GM23338 (cell line): ENCODE results near the gene ZNF518A. TPM values are rescaled to one million over a fixed set of nuclear protein-coding genes. Genes with fewer than 3 reads are reported as not detected.

Experiments used
- ATAC-seq: fragments of 200-7000 bp; cut with Tn5 transposase; 3 replicates; pipeline ENCODE4 v1.9.1; 2020
- DNase-seq: peaks from one replicate; pipeline ENCODE4 v3.0.0-alpha.2; 2015; ENCODE audit warnings: low spot score
- H2AFZ ChIP-seq: fragments of 200-600 bp; sonication (generic); 2 replicates; pipeline ENCODE4 v1.8.0; 2016; ENCODE audit warnings: antibody characterized with exemption, mild to moderate bottlenecking, moderate library complexity
- H3F3A ChIP-seq: fragments of 200-600 bp; sonication (generic); replicated peaks from 2 replicates; pipeline ENCODE4 v1.8.0; 2017; ENCODE audit warnings: antibody characterized with exemption, mixed run types, low read depth
- H3K27ac ChIP-seq: fragments of 200-600 bp; sonication (generic); 2 replicates; pipeline ENCODE4 v1.6.1; 2016; ENCODE audit warnings: low read depth
- H3K27me3 ChIP-seq: fragments of 200-600 bp; sonication (generic); 2 replicates; pipeline ENCODE4 v1.8.0; 2016; ENCODE audit warnings: mild to moderate bottlenecking, mixed run types, moderate library complexity; ENCODE audit not compliant: insufficient read depth
- H3K36me3 ChIP-seq: fragments of 200-600 bp; sonication (generic); 2 replicates; pipeline ENCODE4 v1.8.0; 2016; ENCODE audit warnings: mild to moderate bottlenecking; ENCODE audit not compliant: insufficient read depth
- H3K4me1 ChIP-seq: fragments of 200-600 bp; sonication (generic); 2 replicates; pipeline ENCODE4 v1.8.0; 2016; ENCODE audit warnings: mild to moderate bottlenecking, moderate library complexity; ENCODE audit not compliant: insufficient read depth
- H3K4me2 ChIP-seq: fragments of 200-600 bp; sonication (generic); 2 replicates; pipeline ENCODE4 v1.7.1; 2017; ENCODE audit warnings: mixed run types
- H3K4me3 ChIP-seq: fragments of 200-600 bp; sonication (generic); 2 replicates; pipeline ENCODE4 v1.6.1; 2016; ENCODE audit warnings: mixed run types
- H3K79me2 ChIP-seq: fragments of 200-600 bp; sonication (generic); replicated peaks from 2 replicates; pipeline ENCODE4 v1.8.0; 2017; ENCODE audit warnings: mild to moderate bottlenecking; ENCODE audit not compliant: insufficient read depth
- H3K9me2 ChIP-seq: fragments of 200-600 bp; sonication (generic); 2 replicates; pipeline ENCODE4 v1.8.0; 2017; ENCODE audit not compliant: insufficient read depth
- H4K20me1 ChIP-seq: fragments of 200-600 bp; sonication (generic); replicated peaks from 2 replicates; pipeline ENCODE4 v1.8.0; 2017; ENCODE audit warnings: mild to moderate bottlenecking; ENCODE audit not compliant: insufficient read depth
- H3K27ac Mint-ChIP-seq: 2 replicates; pipeline ENCODE4 v1.8.0; 2020; ENCODE audit warnings: inconsistent platforms, mild to moderate bottlenecking, moderate library complexity, mixed read lengths
- H3K27me3 Mint-ChIP-seq: 3 replicates; pipeline ENCODE4 v1.8.0; 2022; ENCODE audit warnings: low read depth, mild to moderate bottlenecking, moderate library complexity, mixed read lengths, inconsistent platforms; ENCODE audit not compliant: insufficient read depth, poor library complexity
- H3K36me3 Mint-ChIP-seq: 3 replicates; pipeline ENCODE4 v1.8.0; 2021; ENCODE audit warnings: low read depth, mild to moderate bottlenecking, inconsistent platforms, moderate library complexity, mixed read lengths
- H3K4me1 Mint-ChIP-seq: 3 replicates; pipeline ENCODE4 v1.8.0; 2020; ENCODE audit warnings: mild to moderate bottlenecking, inconsistent platforms, mixed read lengths
- H3K4me3 Mint-ChIP-seq: 3 replicates; pipeline ENCODE4 v1.8.0; 2021; ENCODE audit warnings: moderate library complexity, mild to moderate bottlenecking, inconsistent platforms, mixed read lengths
- H3K9me3 Mint-ChIP-seq: 3 replicates; pipeline ENCODE4 v1.8.0; 2020; ENCODE audit warnings: moderate library complexity, mild to moderate bottlenecking, inconsistent platforms, mixed read lengths
- CREB1 ChIP-seq: fragments of 250-450 bp; sonication (Bioruptor Pico); IDR thresholded peaks from 2 replicates; pipeline ENCODE4 v1.5.0; 2020; ENCODE audit warnings: low read depth, mild to moderate bottlenecking, moderate library complexity
- EZH2 ChIP-seq: fragments of 200-600 bp; sonication (generic); IDR thresholded peaks from one replicate; pipeline ENCODE4 v1.8.0; 2017; ENCODE audit warnings: antibody characterized with exemption, mild to moderate bottlenecking, low read depth; ENCODE audit not compliant: unreplicated experiment
- NANOG ChIP-seq: IDR thresholded peaks from 2 replicates; pipeline ENCODE4 v1.6.1; 2016; ENCODE audit warnings: antibody characterized with exemption, borderline replicate concordance
- POLR2AphosphoS5 ChIP-seq: IDR thresholded peaks from 2 replicates; pipeline ENCODE4 v1.6.1; 2016; ENCODE audit warnings: antibody characterized with exemption, low read depth
- ZNF462 ChIP-seq: fragments of 250-450 bp; sonication (Bioruptor Pico); IDR thresholded peaks from 2 replicates; pipeline ENCODE4 v1.5.0; 2020; ENCODE audit warnings: mild to moderate bottlenecking, moderate library complexity
- polyA plus RNA-seq: library from polyadenylated mRNA; unstranded; fragments of >200 nt; fragmentation: Nextera tagmentation; extraction: Ambion mirVana; gene quantifications from 2 replicates; pipeline ENCODE4 v1.2.1, GENCODE V29; 2016
- total RNA-seq: library from RNA; depleted of rRNA; stranded (reverse); fragments of >200 nt; shearing (Covaris generic); gene quantifications from 2 replicates; pipeline ENCODE4 v1.2.3, GENCODE V29; 2014
- TF ChIP-seq, protein P1 (sequence below): IDR thresholded peaks from one replicate; pipeline ENCODE4 v1.6.1; 2018; ENCODE audit warnings: antibody characterized with exemption; ENCODE audit not compliant: unreplicated experiment

ZNF518A gene
- total and polyA plus RNA-seq, 2 experiments from 2014 or later: 44.6 to 52.1 TPM

GRCh38 chr10:96125142-96125515 lies 5.0 kb upstream of the ZNF518A start (continued):
- TF ChIP-seq ZNF462 (CRISPR knock-in tag) (no peak), POLR2AphosphoS5 (no peak)
- TF ChIP-seq, protein P1, sequence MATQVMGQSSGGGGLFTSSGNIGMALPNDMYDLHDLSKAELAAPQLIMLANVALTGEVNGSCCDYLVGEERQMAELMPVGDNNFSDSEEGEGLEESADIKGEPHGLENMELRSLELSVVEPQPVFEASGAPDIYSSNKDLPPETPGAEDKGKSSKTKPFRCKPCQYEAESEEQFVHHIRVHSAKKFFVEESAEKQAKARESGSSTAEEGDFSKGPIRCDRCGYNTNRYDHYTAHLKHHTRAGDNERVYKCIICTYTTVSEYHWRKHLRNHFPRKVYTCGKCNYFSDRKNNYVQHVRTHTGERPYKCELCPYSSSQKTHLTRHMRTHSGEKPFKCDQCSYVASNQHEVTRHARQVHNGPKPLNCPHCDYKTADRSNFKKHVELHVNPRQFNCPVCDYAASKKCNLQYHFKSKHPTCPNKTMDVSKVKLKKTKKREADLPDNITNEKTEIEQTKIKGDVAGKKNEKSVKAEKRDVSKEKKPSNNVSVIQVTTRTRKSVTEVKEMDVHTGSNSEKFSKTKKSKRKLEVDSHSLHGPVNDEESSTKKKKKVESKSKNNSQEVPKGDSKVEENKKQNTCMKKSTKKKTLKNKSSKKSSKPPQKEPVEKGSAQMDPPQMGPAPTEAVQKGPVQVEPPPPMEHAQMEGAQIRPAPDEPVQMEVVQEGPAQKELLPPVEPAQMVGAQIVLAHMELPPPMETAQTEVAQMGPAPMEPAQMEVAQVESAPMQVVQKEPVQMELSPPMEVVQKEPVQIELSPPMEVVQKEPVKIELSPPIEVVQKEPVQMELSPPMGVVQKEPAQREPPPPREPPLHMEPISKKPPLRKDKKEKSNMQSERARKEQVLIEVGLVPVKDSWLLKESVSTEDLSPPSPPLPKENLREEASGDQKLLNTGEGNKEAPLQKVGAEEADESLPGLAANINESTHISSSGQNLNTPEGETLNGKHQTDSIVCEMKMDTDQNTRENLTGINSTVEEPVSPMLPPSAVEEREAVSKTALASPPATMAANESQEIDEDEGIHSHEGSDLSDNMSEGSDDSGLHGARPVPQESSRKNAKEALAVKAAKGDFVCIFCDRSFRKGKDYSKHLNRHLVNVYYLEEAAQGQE: no peak

DNA sequence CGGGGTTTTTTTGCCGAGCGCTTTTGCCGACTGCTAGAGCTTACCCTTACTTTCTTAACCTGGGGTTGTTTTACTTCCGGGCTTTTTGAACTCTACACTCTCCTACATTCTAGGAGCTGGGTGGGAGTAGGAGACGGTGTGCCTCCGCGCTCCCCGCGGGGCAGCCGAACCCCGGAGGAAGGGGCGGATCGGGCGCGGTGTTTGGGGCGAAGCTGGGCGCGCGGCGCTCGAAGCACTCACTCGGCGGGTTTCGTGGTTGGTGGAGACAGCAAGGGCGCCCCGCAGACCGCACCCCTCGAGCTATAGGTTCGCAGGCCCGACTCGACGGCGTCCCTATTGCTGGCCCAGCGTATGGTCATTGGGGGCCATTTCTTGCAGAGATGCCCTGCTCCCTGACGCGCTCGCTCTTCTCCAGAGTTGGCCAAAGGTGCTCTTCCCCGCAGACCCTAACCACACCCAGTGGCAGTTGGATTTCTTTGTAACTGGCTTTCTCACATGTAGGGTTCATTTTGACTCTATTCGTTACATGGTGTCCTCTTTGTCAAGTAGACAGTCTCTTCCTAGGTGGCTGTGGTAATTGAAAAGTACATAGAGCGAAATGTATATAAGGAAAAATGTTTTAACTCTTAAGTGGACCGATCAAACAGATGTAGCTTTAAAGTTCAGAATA lies 364 bp downstream of the ZNF518A start:
- DNase-seq: peak; percentile 95
- peaks cover 5% of the 10 kb centered on the region; the same call in 1 of the 2 replicates for H3F3A ChIP-seq
- ATAC-seq: peak; percentile 90
- Mint-ChIP-seq H3K27ac (peak overlapping the region; percentile 100), H3K4me3 (peak overlapping the region; percentile 96), H3K4me1 (peaks cover 21% of the 10 kb centered on the region), H3K36me3 (peaks cover 33% of the 10 kb centered on the region), H3K27me3 (peaks cover 13% of the 10 kb centered on the region), H3K9me3 (no peaks in the 10 kb centered on the region)
- H3K27ac ChIP-seq: peak overlapping the region; percentile 100
- 0 out of 2 replicates have a peak, but pooled peaks cover 3% of the 10 kb centered on the region for H3K9me2 ChIP-seq
- peak overlapping the region; percentile 95 for H3K4me2 ChIP-seq
- H3K36me3 ChIP-seq: peaks cover 12% of the 10 kb centered on the region; the same call in 1 of the 2 replicates
- H2AFZ ChIP-seq: peak overlapping the region; percentile 67
- H3K4me1 ChIP-seq: peaks cover 13% of the 10 kb centered on the region; the same call in 1 of the 2 replicates
- peak overlapping the region; percentile 87 for H3K4me3 ChIP-seq
- peaks cover 27% of the 10 kb centered on the region for H3K79me2 ChIP-seq
- H4K20me1 ChIP-seq: no peaks in the 10 kb centered on the region
- no peaks in the 10 kb centered on the region for H3K27me3 ChIP-seq
- TF ChIP-seq EZH2 (no peak), POLR2AphosphoS5 (peak; percentile 60), NANOG (0 out of 2 replicates have a peak, but pooled peaks have one; percentile 3), CREB1 (0 out of 2 replicates have a peak, but pooled peaks have one; percentile 21)
